Lower leg skin (tissue), 4 donors: ENCODE results near the gene SLC22A23. TPM values are rescaled to one million over a fixed set of nuclear protein-coding genes. Genes with fewer than 3 reads are reported as not detected.
A peak's percentile ranks its signal among the peaks of the same experiment; 100 is the strongest.

Source experiments
- DNase-seq, 2 donors: peaks; one replicate each; pipeline ENCODE4 v3.0.0-alpha.2; 2019; ENCODE audit warnings: low spot score in 2 of 2
- H3K4me3 ChIP-seq: fragments of 200-600 bp; sonication (generic); 2 replicates; pipeline ENCODE4 v1.5.1; 2017; ENCODE audit warnings: mild to moderate bottlenecking, low read depth; ENCODE audit not compliant: poor library complexity, severe bottlenecking
- POLR2A ChIP-seq, 2 donors: fragments of 450-650 bp; IDR thresholded peaks; one replicate each; pipeline ENCODE4 v1.6.1; 2016 to 2017; ENCODE audit warnings: antibody characterized with exemption in 2 of 2, mild to moderate bottlenecking in 1 of 2, moderate library complexity in 1 of 2
- WGBS, 2 donors: methylation state at CpG; one replicate each; pipeline ENCODE4 v1.1.5; 2018; 5-methylcytosine and 5-hydroxymethylcytosine counted together
- intact Hi-C: fragments of 100-400 bp; cut with DNase I; formaldehyde crosslinking; loops from one replicate; pipeline ENCODE4 v1.15.0; 2023; ENCODE audit warnings: low total_unique reads
- total RNA-seq, 4 donors: library from RNA; depleted of rRNA; stranded (reverse); fragments of >200 nt; gene quantifications; one replicate each; pipeline ENCODE4 v1.1.0, GENCODE V29; 2016
- TF ChIP-seq, protein P1 (sequence below), 3 donors: fragments of 450-650 bp; IDR thresholded peaks; one replicate each; pipeline ENCODE4 v1.5.1; 2016; ENCODE audit warnings: antibody characterized with exemption in 3 of 3, mild to moderate bottlenecking in 3 of 3, moderate library complexity in 2 of 3

SLC22A23 gene
- total RNA-seq, 4 donors from 2014 or later = 29.2 to 50.7 (median 43.2) TPM

DNA sequence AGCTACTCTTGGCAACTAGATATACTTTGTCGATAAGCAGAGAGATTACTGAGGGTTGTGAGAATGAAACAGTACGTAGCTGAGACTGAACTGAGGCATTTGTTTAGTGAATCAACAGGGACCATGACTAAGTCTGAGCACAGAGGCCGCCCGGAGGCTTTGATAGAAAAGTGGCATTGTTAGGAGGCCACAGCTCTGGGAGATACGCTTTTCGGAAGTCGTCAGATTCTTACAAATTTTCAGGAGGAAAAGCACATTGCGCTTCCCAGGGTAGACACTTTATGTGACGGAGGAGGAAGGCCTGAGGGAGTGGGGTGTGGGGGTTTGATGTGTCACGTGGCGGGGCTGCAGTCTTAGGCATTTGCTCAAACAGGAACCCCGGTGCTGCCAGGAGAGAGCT, 128.7 kb downstream of the SLC22A23 start:
- H3K4me3 ChIP-seq = no peak overlapping the region
- intact Hi-C loops = no loop called here
- no peak for DNase-seq
- 91 to 94% methylated on average over 12 of the region's 12 CpGs for WGBS, 2 donors
- TF ChIP-seq POLR2A (IDR thresholded peaks at IDR 0.05) = no peak
- TF ChIP-seq, protein P1, sequence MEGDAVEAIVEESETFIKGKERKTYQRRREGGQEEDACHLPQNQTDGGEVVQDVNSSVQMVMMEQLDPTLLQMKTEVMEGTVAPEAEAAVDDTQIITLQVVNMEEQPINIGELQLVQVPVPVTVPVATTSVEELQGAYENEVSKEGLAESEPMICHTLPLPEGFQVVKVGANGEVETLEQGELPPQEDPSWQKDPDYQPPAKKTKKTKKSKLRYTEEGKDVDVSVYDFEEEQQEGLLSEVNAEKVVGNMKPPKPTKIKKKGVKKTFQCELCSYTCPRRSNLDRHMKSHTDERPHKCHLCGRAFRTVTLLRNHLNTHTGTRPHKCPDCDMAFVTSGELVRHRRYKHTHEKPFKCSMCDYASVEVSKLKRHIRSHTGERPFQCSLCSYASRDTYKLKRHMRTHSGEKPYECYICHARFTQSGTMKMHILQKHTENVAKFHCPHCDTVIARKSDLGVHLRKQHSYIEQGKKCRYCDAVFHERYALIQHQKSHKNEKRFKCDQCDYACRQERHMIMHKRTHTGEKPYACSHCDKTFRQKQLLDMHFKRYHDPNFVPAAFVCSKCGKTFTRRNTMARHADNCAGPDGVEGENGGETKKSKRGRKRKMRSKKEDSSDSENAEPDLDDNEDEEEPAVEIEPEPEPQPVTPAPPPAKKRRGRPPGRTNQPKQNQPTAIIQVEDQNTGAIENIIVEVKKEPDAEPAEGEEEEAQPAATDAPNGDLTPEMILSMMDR (IDR thresholded peaks at IDR 0.05) = no peak

DNA sequence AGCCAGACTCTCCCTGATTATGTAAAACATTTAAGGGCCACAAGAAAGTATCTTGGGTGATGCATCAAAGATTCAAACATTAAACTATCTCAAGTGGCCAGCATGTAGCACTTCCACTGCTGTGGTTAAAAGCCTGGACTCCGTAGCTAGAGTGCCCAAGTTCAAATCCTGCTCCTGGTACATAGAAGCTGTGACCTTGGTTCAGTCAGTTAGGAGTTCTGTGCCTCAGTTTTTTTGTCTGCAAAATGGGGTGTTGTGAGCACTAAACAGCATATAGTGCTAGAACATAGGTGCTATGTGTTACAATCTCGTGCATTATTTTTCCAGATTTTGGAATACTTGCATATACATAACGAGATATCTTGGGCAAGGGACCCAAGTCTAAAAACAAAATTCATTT, 129.4 kb downstream of the SLC22A23 start:
- 95 to 97% methylated on average over 3 of the region's 3 CpGs for WGBS, 2 donors
- no peak overlapping the region for H3K4me3 ChIP-seq
- DNase-seq = no peak
- TF ChIP-seq, protein P1 (IDR thresholded peaks at IDR 0.05) = no peak
- no peak for TF ChIP-seq POLR2A (IDR thresholded peaks at IDR 0.05)
- intact Hi-C loops = no loop called here

DNA sequence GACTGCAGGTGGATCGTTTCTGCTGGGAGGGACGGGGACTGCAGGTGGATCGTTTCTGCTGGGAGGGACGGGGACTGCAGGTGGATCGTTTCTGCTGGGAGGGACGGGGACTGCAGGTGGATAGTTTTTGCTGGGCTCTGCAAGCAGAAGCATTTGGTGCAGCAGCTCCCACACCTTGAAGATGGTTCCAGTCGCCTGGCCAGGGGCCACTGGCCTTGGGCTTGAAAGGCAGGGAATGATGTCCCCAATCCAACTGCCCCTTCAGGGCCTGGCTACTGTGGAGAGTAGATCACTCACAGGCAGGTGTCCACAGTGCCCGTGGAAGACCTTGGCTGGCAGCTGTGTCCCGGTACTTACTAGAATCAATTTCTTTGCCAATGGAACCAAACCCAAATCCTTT, 129.9 kb downstream of the SLC22A23 start:
- peak in 1 of 2 donors; percentile 43 for DNase-seq
- TF ChIP-seq POLR2A (IDR thresholded peaks at IDR 0.05) = no peak
- TF ChIP-seq, protein P1 (IDR thresholded peaks at IDR 0.05) = no peak
- no peak overlapping the region for H3K4me3 ChIP-seq
- WGBS, 2 donors = 77 to 81% methylated on average over 8 to 9 of the region's 9 CpGs
- intact Hi-C loops = no loop called here

DNA sequence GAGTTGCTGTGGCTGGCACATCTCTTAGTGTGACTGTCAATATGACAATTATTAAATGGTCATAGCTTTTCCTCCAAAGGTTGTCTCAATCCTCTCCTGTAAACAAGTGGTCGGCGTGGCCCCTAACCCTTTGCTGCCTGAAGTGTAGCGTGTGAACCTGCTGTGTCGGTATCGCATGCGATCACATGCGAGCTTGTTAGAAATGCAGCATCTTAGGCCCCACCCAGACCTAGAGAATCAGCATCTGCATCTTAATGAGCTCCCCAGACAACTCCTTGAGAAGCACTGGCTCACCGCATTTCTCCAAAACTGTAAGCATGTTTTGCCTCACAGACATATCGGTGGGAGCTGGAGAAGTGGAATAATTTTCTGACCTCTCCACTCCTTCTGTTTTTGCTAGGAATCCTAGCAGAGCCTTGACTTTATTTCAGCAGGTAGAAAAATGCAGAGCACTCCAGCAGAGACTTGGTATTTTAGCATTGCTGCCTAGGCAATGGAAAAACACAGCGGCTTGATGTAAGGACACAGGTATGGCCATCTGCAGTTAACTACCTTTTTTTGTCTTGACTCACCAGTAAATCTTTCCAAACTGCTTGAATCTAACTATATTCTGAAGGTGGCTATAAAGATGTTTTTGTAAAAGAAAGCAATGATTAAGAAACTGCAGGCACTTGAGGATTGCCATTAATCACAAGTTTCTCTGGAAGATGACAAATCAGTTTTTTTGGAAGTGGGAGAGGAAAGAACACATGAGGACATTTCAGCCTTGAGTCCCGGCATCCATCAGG, 130.5 kb downstream of the SLC22A23 start:
- WGBS, 2 donors = 92 to 94% methylated on average over 11 of the region's 11 CpGs
- DNase-seq = peak in 1 of 2 donors; percentile 52
- no peak overlapping the region for H3K4me3 ChIP-seq
- no peak for TF ChIP-seq POLR2A (IDR thresholded peaks at IDR 0.05)
- TF ChIP-seq, protein P1 (IDR thresholded peaks at IDR 0.05) = no peak
- intact Hi-C loops = no loop called here

DNA sequence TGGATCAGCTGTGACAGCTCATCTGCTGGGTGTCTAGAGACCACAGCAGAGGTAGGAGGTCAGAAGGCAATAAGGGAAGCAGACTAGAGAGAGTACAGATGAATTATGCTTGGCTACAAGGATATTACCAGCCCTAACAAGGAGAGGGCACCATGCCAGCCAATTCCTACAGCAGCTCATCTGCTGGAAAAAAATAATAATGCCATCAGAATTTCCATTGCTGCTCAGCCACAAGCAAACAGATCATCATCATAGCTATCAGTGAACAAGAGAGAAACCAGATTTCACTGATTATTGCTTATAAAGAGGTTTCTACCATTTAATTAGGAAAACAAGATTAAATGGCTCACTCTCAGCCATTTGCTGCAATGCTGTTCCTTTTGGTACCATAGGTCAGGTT, 131.6 kb downstream of the SLC22A23 start:
- no peak overlapping the region for H3K4me3 ChIP-seq
- no peak for TF ChIP-seq POLR2A (IDR thresholded peaks at IDR 0.05)
- TF ChIP-seq, protein P1 (IDR thresholded peaks at IDR 0.05) = no peak
- DNase-seq = peak in 1 of 2 donors; percentile 49
- intact Hi-C loops = no loop called here
